GM12891 (cell line): ENCODE data around the gene MTNR1B.

Source experiments
- POLR2A ChIP-seq: IDR thresholded peaks from 2 replicates; pipeline ENCODE4 v1.6.1; 2011; ENCODE audit warnings: low read depth, low read length, control low read depth
- POLR2AphosphoS5 ChIP-seq: IDR thresholded peaks from 2 replicates; pipeline ENCODE4 v1.6.1; 2011; ENCODE audit warnings: low read depth, low read length, control low read depth
- POU2F2 ChIP-seq: IDR thresholded peaks from 2 replicates; pipeline ENCODE4 v1.6.1; 2011; ENCODE audit warnings: low read depth, mild to moderate bottlenecking, control low read depth, low read length, moderate library complexity
- SPI1 ChIP-seq: IDR thresholded peaks from 2 replicates; pipeline ENCODE4 v1.6.1; 2011; ENCODE audit warnings: low read depth, low read length, control low read depth
- TAF1 ChIP-seq: IDR thresholded peaks from 2 replicates; pipeline ENCODE4 v1.6.1; 2011; ENCODE audit warnings: low read depth, low read length, control low read depth

DNA sequence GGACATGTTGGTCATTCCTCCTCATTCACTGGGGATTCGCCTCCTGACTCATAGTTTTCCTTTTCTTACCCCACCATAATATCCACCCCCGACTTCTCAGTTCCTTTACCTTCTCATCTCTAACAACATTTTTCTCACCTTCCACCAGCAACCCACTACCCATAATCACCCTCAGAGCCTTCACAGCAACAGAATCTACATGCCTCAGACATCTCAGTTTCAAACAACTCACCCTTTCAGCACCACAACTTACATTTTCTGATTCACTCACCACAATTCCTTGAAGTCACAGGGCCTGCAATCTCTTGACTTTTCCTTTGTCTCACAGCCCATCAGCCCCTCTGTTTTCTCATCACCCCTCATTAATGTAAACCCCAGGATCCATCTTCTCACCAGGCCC is 2.3 kb upstream of the MTNR1B start:
- no peak for TF ChIP-seq POLR2A
- no peak for TF ChIP-seq POLR2AphosphoS5
- no peak for TF ChIP-seq TAF1
- no peak for TF ChIP-seq SPI1
- TF ChIP-seq POU2F2: no peak
